NOMO-1 treated with dmso at 0.1 percent for 144 hours (cell line): Measurements from ENCODE around the gene TMEM205.
A peak's percentile ranks its signal among the peaks of the same experiment; 100 is the strongest.

Experiments
- DNase-seq: peaks from one replicate; lab custom pipeline; 2025; ENCODE audit not compliant: unreplicated experiment; lab: John Stamatoyannopoulos, UW

Gene TMEM205

GRCh38 chr19:11304936-11305335, 41.1 kb downstream of the TMEM205 start:
- DNase-seq = no peak

GRCh38 chr19:11300811-11301120, 45.3 kb downstream of the TMEM205 start:
- DNase-seq = no peak

- DNase-seq = no peak
Observed at GRCh38 chr19:11299946-11300810, 45.9 kb downstream of the TMEM205 start.

GRCh38 chr19:11296264-11296663, 49.8 kb downstream of the TMEM205 start:
- no peak for DNase-seq

GRCh38 chr19:11295665-11296245, 50.3 kb downstream of the TMEM205 start, which contains the start of gene TSPAN16:
TSS of gene TSPAN16 (plus strand) at chr19:11296160. CDS start at chr19:11296298, 138 bp downstream.
- DNase-seq = no peak

- DNase-seq = no peak
Observed at GRCh38 chr19:11295180-11295579, 50.9 kb downstream of the TMEM205 start.

- DNase-seq = peak; percentile 98
Observed at GRCh38 chr19:11293433-11294389, 52.4 kb downstream of the TMEM205 start.
